OCI-LY7 (cell line): ENCODE measurements around the gene LINC01488. TPM values are rescaled to one million over a fixed set of nuclear protein-coding genes. Genes with fewer than 3 reads are reported as not detected.

ENCODE experiments used
- BruUV-seq: library from RNA; stranded (reverse); fragments of 400-500 nt; replicated peaks from 2 replicates; lab custom pipeline; 2021; lab: Mats Ljungman, UMichigan
- CTCF ChIA-PET: fragments of 300-600 bp; sonication (Branson Sonifier 250); formaldehyde crosslinking; loops from one replicate; lab custom pipeline; 2022; ENCODE audit warnings: antibody characterized with exemption; ENCODE audit not compliant: unreplicated experiment; lab: Charles Lee
- POLR2A ChIA-PET: fragments of 300-600 bp; sonication (Branson Sonifier 250); formaldehyde crosslinking; loops from one replicate; lab custom pipeline; 2022; ENCODE audit warnings: antibody characterized with exemption; lab: Charles Lee
- DNase-seq: peaks from one replicate; pipeline ENCODE4 v3.0.0-alpha.2; 2015; ENCODE audit warnings: low spot score
- H2AFZ ChIP-seq: fragments of 200-600 bp; sonication (generic), shearing (Covaris generic); 2 replicates; pipeline ENCODE4 v1.6.1; 2014; ENCODE audit warnings: mild to moderate bottlenecking, antibody characterized with exemption, low read length, moderate library complexity
- H3K27ac ChIP-seq: fragments of 200-600 bp; sonication (generic); 2 replicates; pipeline ENCODE4 v1.5.1; 2014; ENCODE audit warnings: mixed run types, low read depth, mild to moderate bottlenecking, moderate library complexity, low read length, inconsistent platforms; ENCODE audit not compliant: poor library complexity, severe bottlenecking
- H3K36me3 ChIP-seq: fragments of 200-600 bp; sonication (generic); 2 replicates; pipeline ENCODE4 v1.6.1; 2014; ENCODE audit warnings: mild to moderate bottlenecking, antibody characterized with exemption, low read length, moderate library complexity, mixed read lengths; ENCODE audit not compliant: insufficient read depth
- H3K4me1 ChIP-seq: fragments of 200-600 bp; sonication (generic); 2 replicates; pipeline ENCODE4 v1.5.1; 2014; ENCODE audit warnings: mild to moderate bottlenecking, low read length; ENCODE audit not compliant: insufficient read depth, poor library complexity, severe bottlenecking
- H3K4me2 ChIP-seq: fragments of 200-600 bp; sonication (generic); 2 replicates; pipeline ENCODE4 v1.6.1; 2014; ENCODE audit warnings: mild to moderate bottlenecking, low read length
- H3K4me3 ChIP-seq: fragments of 200-600 bp; sonication (generic); 2 replicates; pipeline ENCODE4 v1.5.1; 2014; ENCODE audit warnings: mild to moderate bottlenecking, low read depth, low read length; ENCODE audit not compliant: poor library complexity, severe bottlenecking
- H3K79me2 ChIP-seq: fragments of 200-600 bp; sonication (generic); 2 replicates; pipeline ENCODE4 v1.6.1; 2016; ENCODE audit warnings: low read depth, mild to moderate bottlenecking, low read length, moderate library complexity, mixed read lengths; ENCODE audit not compliant: insufficient read depth
- H3K9me2 ChIP-seq: fragments of 200-600 bp; sonication (generic); 2 replicates; pipeline ENCODE4 v1.6.1; 2016; ENCODE audit warnings: mild to moderate bottlenecking, low read length, mixed read lengths; ENCODE audit not compliant: insufficient read depth
- H3K9me3 ChIP-seq: fragments of 200-600 bp; sonication (generic); 2 replicates; pipeline ENCODE4 v1.6.1; 2014; ENCODE audit warnings: mild to moderate bottlenecking, mixed run types, low read length, mixed read lengths
- H4K20me1 ChIP-seq: fragments of 200-600 bp; sonication (generic); 2 replicates; pipeline ENCODE4 v1.6.1; 2014; ENCODE audit warnings: mild to moderate bottlenecking, antibody characterized with exemption, low read length, moderate library complexity, mixed read lengths; ENCODE audit not compliant: insufficient read depth
- EZH2phosphoT487 ChIP-seq: fragments of 200-600 bp; sonication (generic); IDR thresholded peaks from 2 replicates; pipeline ENCODE4 v1.6.1; 2018; ENCODE audit warnings: low read depth, borderline replicate concordance, mild to moderate bottlenecking, mixed run types, antibody characterized with exemption, low read length, moderate library complexity, mixed read lengths
- intact Hi-C: fragments of 100-400 bp; cut with micrococcal nuclease; formaldehyde crosslinking; loops from one replicate; pipeline ENCODE4 v1.10.0; 2022; ENCODE audit not compliant: unreplicated experiment
- total RNA-seq, 2 experiments: library from RNA; depleted of rRNA in 1 of 2; stranded (reverse); fragments of >200 nt in 1 of 2; shearing (Covaris generic) in 1 of 2; gene quantifications; 2 replicates each; pipeline ENCODE4 v1.2.3, GENCODE V29; 2014 to 2022
- TF ChIP-seq, protein P1 (sequence below): fragments of 200-600 bp; sonication (generic); conservative IDR thresholded peaks from 2 replicates; pipeline ENCODE4 v1.5.1; 2014; ENCODE audit warnings: mild to moderate bottlenecking, antibody characterized with exemption, low read length, moderate library complexity, mixed read lengths

The LINC01488 gene
- total RNA-seq, 2 experiments from 2014 or later: not detected

DNA sequence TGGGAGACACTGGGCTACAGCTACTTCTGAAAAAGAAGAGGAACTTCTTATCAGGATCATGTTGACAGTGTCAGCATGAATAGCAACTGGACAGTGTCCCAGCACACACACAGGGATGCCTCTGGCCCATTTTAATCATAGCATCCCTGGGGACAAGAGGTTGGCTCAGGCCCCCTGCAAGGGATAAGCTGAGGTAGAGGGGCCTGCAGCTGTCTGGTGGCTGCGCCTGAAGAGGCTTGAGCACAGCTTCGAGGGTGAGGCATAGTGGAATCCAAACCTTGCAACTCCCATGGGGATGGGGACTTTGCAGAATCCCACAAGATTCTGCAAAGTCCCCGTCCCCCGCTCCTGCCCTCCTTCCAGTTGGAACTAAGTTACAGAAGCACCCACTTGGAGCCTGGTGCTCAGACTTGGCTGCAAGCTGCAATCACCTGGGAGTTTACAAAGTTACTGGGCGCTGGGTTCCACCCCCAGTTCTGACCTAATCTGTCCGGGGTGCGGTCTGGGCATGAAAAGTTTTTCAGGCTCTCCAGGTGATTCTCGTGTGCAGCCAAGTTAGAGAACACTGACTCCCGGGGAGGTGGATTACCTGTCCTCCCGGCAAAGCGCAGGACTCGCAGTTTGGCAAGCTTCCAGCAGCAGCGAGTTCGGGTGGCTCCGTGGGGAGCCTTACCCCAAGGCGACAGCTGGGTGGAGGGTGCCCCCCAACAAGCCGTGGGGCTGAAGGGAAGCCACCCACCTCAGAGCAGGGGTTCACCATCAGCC is 16.0 kb upstream of the LINC01488 start:
- Histone ChIP-seq H3K4me3 (no peak overlapping the region), H3K9me3 (no peaks in the 10 kb centered on the region), H3K9me2 (no peaks in the 10 kb centered on the region), H3K79me2 (no peaks in the 10 kb centered on the region), H2AFZ (no peak overlapping the region), H4K20me1 (no peaks in the 10 kb centered on the region), H3K4me1 (no peaks in the 10 kb centered on the region), H3K27ac (no peak overlapping the region), H3K4me2 (no peak overlapping the region), H3K36me3 (no peaks in the 10 kb centered on the region)
- no TSS peak for BruUV-seq
- no peak for TF ChIP-seq EZH2phosphoT487
- TF ChIP-seq, protein P1, sequence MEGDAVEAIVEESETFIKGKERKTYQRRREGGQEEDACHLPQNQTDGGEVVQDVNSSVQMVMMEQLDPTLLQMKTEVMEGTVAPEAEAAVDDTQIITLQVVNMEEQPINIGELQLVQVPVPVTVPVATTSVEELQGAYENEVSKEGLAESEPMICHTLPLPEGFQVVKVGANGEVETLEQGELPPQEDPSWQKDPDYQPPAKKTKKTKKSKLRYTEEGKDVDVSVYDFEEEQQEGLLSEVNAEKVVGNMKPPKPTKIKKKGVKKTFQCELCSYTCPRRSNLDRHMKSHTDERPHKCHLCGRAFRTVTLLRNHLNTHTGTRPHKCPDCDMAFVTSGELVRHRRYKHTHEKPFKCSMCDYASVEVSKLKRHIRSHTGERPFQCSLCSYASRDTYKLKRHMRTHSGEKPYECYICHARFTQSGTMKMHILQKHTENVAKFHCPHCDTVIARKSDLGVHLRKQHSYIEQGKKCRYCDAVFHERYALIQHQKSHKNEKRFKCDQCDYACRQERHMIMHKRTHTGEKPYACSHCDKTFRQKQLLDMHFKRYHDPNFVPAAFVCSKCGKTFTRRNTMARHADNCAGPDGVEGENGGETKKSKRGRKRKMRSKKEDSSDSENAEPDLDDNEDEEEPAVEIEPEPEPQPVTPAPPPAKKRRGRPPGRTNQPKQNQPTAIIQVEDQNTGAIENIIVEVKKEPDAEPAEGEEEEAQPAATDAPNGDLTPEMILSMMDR: no peak
- DNase-seq: no peak
- ChIA-PET CTCF (no interaction called here), POLR2A (no interaction called here)
- intact Hi-C loops: no loop called here

DNA sequence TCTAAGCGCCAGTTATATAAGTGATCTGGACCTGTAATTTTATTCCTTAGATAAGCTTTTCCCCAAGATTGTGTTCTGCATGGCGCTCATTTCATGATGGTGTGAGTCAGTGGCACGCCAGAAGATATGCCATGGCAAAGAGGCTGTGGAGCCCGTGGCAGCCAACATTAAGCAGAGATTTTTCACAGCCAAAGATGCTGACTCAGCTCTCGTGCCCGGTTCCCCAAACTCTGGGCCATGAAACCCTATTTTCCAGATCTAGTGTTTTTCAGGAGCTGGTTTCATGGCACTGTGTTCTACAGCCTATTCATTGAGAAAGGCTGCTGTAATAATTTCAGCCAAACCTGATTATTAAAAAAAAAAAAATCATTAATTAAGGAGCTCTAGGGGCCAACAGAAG is 15.4 kb upstream of the LINC01488 start:
- CTCF ChIA-PET: no interaction called here

DNA sequence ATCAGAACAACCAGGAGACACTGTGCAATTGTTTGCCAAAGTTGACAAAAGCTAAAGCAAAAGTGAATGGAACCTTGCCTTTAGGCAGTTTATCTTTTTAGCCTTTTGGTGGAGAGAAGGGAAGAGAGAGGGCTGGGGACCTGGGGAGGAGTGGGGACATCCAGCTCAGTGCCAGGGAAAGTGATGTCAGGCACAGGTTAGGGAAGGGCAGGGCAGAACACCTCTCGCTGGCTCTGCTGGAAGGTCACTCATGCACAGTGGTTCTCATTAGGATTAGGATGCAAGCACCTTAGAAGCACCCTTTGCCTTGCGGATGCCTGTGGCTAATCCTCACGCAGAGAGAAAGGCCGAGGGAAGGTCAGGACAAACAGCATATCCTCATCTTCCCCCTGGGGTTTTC is 14.3 kb upstream of the LINC01488 start:
- DNase-seq: no peak
- H2AFZ ChIP-seq: no peak overlapping the region
- no peak for TF ChIP-seq EZH2phosphoT487
- TF ChIP-seq, protein P1: no peak
- no peaks in the 10 kb centered on the region for H4K20me1 ChIP-seq
- H3K9me3 ChIP-seq: no peaks in the 10 kb centered on the region
- H3K79me2 ChIP-seq: no peaks in the 10 kb centered on the region
- CTCF ChIA-PET: no interaction called here
- no peak overlapping the region for H3K27ac ChIP-seq
- POLR2A ChIA-PET: no interaction called here
- intact Hi-C loops: no loop called here
- no peaks in the 10 kb centered on the region for H3K9me2 ChIP-seq
- no peak overlapping the region for H3K4me3 ChIP-seq
- H3K4me1 ChIP-seq: no peaks in the 10 kb centered on the region
- H3K4me2 ChIP-seq: no peak overlapping the region
- BruUV-seq: no TSS peak
- no peaks in the 10 kb centered on the region for H3K36me3 ChIP-seq

More for the DNA sequence above, 15.4 kb upstream of the LINC01488 start:
- Histone ChIP-seq H3K4me1 (no peaks in the 10 kb centered on the region), H3K36me3 (no peaks in the 10 kb centered on the region), H3K79me2 (no peaks in the 10 kb centered on the region), H3K4me3 (no peak overlapping the region), H3K9me3 (no peaks in the 10 kb centered on the region), H4K20me1 (no peaks in the 10 kb centered on the region), H3K9me2 (no peaks in the 10 kb centered on the region), H2AFZ (no peak overlapping the region), H3K27ac (no peak overlapping the region), H3K4me2 (no peak overlapping the region)
- TF ChIP-seq, protein P1: no peak
- TF ChIP-seq EZH2phosphoT487: no peak
- no TSS peak for BruUV-seq
- POLR2A ChIA-PET: no interaction called here
- intact Hi-C loops: no loop called here
- DNase-seq: no peak
